Right ventricle myocardium inferior (tissue), 1 donor: ENCODE data around the gene HHIPL1. TPM values are rescaled to one million over a fixed set of nuclear protein-coding genes. Genes with fewer than 3 reads are reported as not detected.
"Not testable (repeated sequence)": the region's sequence is repeated elsewhere in the genome, so short reads cannot be mapped to it uniquely, and the experiment has no call there.

Experiments used
- ATAC-seq: fragments of 200-7000 bp; cut with Tn5 transposase; one replicate; pipeline ENCODE4 v1.9.1; 2020; ENCODE audit warnings: mild to moderate bottlenecking, moderate library complexity
- DNase-seq: peaks from one replicate; pipeline ENCODE4 v3.0.0; 2021; ENCODE audit errors: missing footprints
- intact Hi-C: fragments of 100-400 bp; cut with DNase I; formaldehyde crosslinking; loops from one replicate; pipeline ENCODE4 v1.11.0; 2022
- total RNA-seq: library from RNA; stranded (reverse); fragmentation: NEBNext Ultra II Directional; extraction: Animal tissue kit (Norgen Biotek cat#: 25700); gene quantifications from one replicate; pipeline ENCODE4 v1.2.1, GENCODE V29; 2021
- donor health status: DM: no; HTN: yes; CAD: no; lungs with severe emphysema.

HHIPL1 gene
- total RNA-seq, 1 donor from 2014 or later = 1.5 TPM

- DNase-seq = peak; percentile 27
- ATAC-seq = no peak
Observed at GRCh38 chr14:99651953-99652746, 7.2 kb downstream of the HHIPL1 start.

GRCh38 chr14:99654235-99654985 lies 9.5 kb downstream of the HHIPL1 start:
- intact Hi-C loops = no loop called here
- peak; percentile 82 for ATAC-seq
- DNase-seq = peak; percentile 79

More at GRCh38 chr14:99651953-99652746, 7.2 kb downstream of the HHIPL1 start:
- intact Hi-C loops = no loop called here

GRCh38 chr14:99655521-99655920 lies 10.6 kb downstream of the HHIPL1 start:
- intact Hi-C loops = no loop called here
- no peak for DNase-seq
- ATAC-seq = no peak

GRCh38 chr14:99656171-99656570 lies 11.2 kb downstream of the HHIPL1 start:
- DNase-seq (no peak), ATAC-seq (no peak)
- intact Hi-C loops = no loop called here

- ATAC-seq (no peak), DNase-seq (no peak)
- intact Hi-C loops = no loop called here
Observed at GRCh38 chr14:99657645-99658155, 12.8 kb downstream of the HHIPL1 start.

- DNase-seq (no peak), ATAC-seq (no peak)
- intact Hi-C loops = no loop called here
Observed at GRCh38 chr14:99658218-99658845, 13.4 kb downstream of the HHIPL1 start.

- intact Hi-C loops = no loop called here
- ATAC-seq (no peak), DNase-seq (no peak)
Observed at GRCh38 chr14:99659333-99659741, 14.4 kb downstream of the HHIPL1 start.

GRCh38 chr14:99660006-99660566 lies 15.2 kb downstream of the HHIPL1 start:
- ATAC-seq = no peak
- intact Hi-C loops = no loop called here
- no peak for DNase-seq

- ATAC-seq = no peak
- intact Hi-C loops = no loop called here
- no peak for DNase-seq
Observed at GRCh38 chr14:99660794-99661193, 15.9 kb downstream of the HHIPL1 start.

- ATAC-seq, intact Hi-C loops, DNase-seq: not testable (repeated sequence)
Observed at GRCh38 chr14:99661206-99661605, 16.3 kb downstream of the HHIPL1 start.

GRCh38 chr14:99662846-99663245 lies 17.9 kb downstream of the HHIPL1 start:
- intact Hi-C loops = no loop called here
- DNase-seq = no peak
- ATAC-seq = no peak

GRCh38 chr14:99663386-99664057 lies 18.6 kb downstream of the HHIPL1 start:
- no peak for DNase-seq
- intact Hi-C loops = no loop called here
- no peak for ATAC-seq

GRCh38 chr14:99664058-99664936 lies 19.4 kb downstream of the HHIPL1 start:
- intact Hi-C loops = no loop called here
- no peak for DNase-seq
- no peak for ATAC-seq

GRCh38 chr14:99664937-99665273 lies 20.0 kb downstream of the HHIPL1 start:
- no peak for ATAC-seq
- no peak for DNase-seq
- intact Hi-C loops = no loop called here

- intact Hi-C loops = no loop called here
- ATAC-seq (no peak), DNase-seq (no peak)
Observed at GRCh38 chr14:99666533-99666932, 21.6 kb downstream of the HHIPL1 start.

- intact Hi-C loops = no loop called here
- no peak for DNase-seq
- no peak for ATAC-seq
Observed at GRCh38 chr14:99667045-99667444, 22.1 kb downstream of the HHIPL1 start.

- DNase-seq = no peak
- intact Hi-C loops = no loop called here
- no peak for ATAC-seq
Observed at GRCh38 chr14:99667821-99668220, 22.9 kb downstream of the HHIPL1 start.
